Measurements from ENCODE around the gene THSD4. TPM values are rescaled to one million over a fixed set of nuclear protein-coding genes. Genes with fewer than 3 reads are reported as not detected.

Gene THSD4
- total RNA-seq, 1 experiment from 2014 or later = 29.3 TPM

DNA sequence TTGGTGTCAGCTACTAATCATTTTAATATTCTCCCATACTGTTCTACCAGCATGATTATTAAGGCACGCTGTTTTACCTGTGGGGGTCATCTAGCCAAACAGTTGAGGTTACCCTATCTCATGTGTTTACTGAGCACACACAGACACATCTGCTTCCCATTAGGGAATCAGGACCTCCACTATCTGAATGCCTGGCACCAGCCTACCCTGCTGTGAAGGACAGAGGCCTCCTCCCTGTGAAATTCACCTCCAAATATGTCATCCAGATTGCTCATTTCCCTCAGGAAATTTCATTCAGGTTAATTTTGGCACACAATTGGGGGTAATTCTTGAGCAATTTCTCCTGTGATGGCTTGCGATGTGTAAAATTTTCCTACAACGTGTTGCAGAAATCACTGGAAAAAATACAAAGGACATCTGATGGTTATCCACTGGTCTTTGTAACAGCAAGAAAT lies 539.5 kb downstream of the THSD4 start:
- BruUV-seq (replicated peaks) = no TSS peak
- Histone ChIP-seq H3K79me2 (ENCODE audit: low read depth) (no peaks in the 10 kb centered on the region), H3K27me3 (ENCODE audit: insufficient read depth, low read depth) (no peaks in the 10 kb centered on the region), H3K9me3 (ENCODE audit: insufficient read depth, low read depth) (no peaks in the 10 kb centered on the region), H3K4me2 (no peak overlapping the region), H3K27ac (no peak overlapping the region), H3K36me3 (ENCODE audit: low read depth) (no peaks in the 10 kb centered on the region), H4K20me1 (ENCODE audit: insufficient read depth) (no peaks in the 10 kb centered on the region), H3K4me1 (replicated peaks; ENCODE audit: insufficient read depth) (peaks cover 5% of the 10 kb centered on the region; the same call in 1 of the 2 replicates), H3K9me2 (ENCODE audit: insufficient read depth) (no peaks in the 10 kb centered on the region), H3F3A (ENCODE audit: insufficient read depth, low read depth) (no peaks in the 10 kb centered on the region; the same call in 1 of the 2 replicates), H2AFZ (no peak overlapping the region), H3K4me3 (no peak overlapping the region)
- TF ChIP-seq CTCF (conservative IDR thresholded peaks at IDR 0.05) = no peak
- TF ChIP-seq EZH2 (IDR thresholded peaks at IDR 0.05; ENCODE audit: low read depth) = no peak
- CTCF ChIA-PET = no interaction called here
- POLR2A ChIA-PET (ENCODE audit: unreplicated experiment) = no interaction called here
- intact Hi-C loops (cut with micrococcal nuclease; ENCODE audit: unreplicated experiment) = loop anchor here (5.0 kb wide), 2 partner anchors 78 to 122 kb away; no protein-coding TSS in a partner anchor
- no peak for DNase-seq

GRCh38 chr15:71656425-71656824 lies 541.2 kb downstream of the THSD4 start:
- H4K20me1 ChIP-seq (ENCODE audit: insufficient read depth) = no peaks in the 10 kb centered on the region
- no peak for DNase-seq
- no peaks in the 10 kb centered on the region for H3K9me2 ChIP-seq (ENCODE audit: insufficient read depth)
- no peak overlapping the region for H2AFZ ChIP-seq
- ChIA-PET CTCF (no interaction called here), POLR2A (ENCODE audit: unreplicated experiment) (no interaction called here)
- no peaks in the 10 kb centered on the region for H3K27me3 ChIP-seq (ENCODE audit: insufficient read depth, low read depth)
- H3K4me3 ChIP-seq = no peak overlapping the region
- intact Hi-C loops (cut with micrococcal nuclease; ENCODE audit: unreplicated experiment) = no loop called here
- no peaks in the 10 kb centered on the region for H3K9me3 ChIP-seq (ENCODE audit: insufficient read depth, low read depth)
- H3K36me3 ChIP-seq (ENCODE audit: low read depth) = no peaks in the 10 kb centered on the region
- no peaks in the 10 kb centered on the region for H3K4me1 ChIP-seq (replicated peaks; ENCODE audit: insufficient read depth)
- H3K27ac ChIP-seq = no peak overlapping the region
- H3K4me2 ChIP-seq = no peak overlapping the region
- H3K79me2 ChIP-seq (ENCODE audit: low read depth) = no peaks in the 10 kb centered on the region
- TF ChIP-seq EZH2 (IDR thresholded peaks at IDR 0.05; ENCODE audit: low read depth) (no peak), CTCF (conservative IDR thresholded peaks at IDR 0.05) (no peak)
- no TSS peak for BruUV-seq (replicated peaks)
- no peaks in the 10 kb centered on the region for H3F3A ChIP-seq (ENCODE audit: insufficient read depth, low read depth)

DNA sequence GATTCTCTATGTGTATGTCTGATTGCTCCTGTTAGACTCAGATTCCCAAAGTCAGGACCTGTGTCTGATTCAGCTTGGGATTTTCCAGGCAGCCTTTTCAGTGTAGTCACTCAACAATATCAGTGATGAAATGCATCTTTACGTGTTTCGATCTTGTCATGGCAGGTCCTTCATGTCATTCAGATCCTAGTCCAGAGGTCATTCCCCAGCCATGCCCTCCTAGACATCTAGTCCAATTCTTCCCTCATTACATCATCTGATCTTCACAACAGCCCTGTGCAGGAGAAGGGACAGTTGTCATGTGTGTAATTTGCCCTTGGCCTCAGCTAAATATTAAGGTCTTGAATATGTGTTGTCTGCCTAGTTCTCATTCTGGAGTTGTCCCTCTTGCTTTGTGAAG lies 541.9 kb downstream of the THSD4 start:
- BruUV-seq (replicated peaks) = no TSS peak
- H3F3A ChIP-seq (ENCODE audit: insufficient read depth, low read depth) = no peaks in the 10 kb centered on the region
- H2AFZ ChIP-seq = no peak overlapping the region
- ChIA-PET CTCF (no interaction called here), POLR2A (ENCODE audit: unreplicated experiment) (no interaction called here)
- no peak overlapping the region for H3K27ac ChIP-seq
- no peaks in the 10 kb centered on the region for H4K20me1 ChIP-seq (ENCODE audit: insufficient read depth)
- H3K9me2 ChIP-seq (ENCODE audit: insufficient read depth) = no peaks in the 10 kb centered on the region
- H3K9me3 ChIP-seq (ENCODE audit: insufficient read depth, low read depth) = no peaks in the 10 kb centered on the region
- no peak overlapping the region for H3K4me3 ChIP-seq
- no peak for TF ChIP-seq EZH2 (IDR thresholded peaks at IDR 0.05; ENCODE audit: low read depth)
- TF ChIP-seq CTCF (conservative IDR thresholded peaks at IDR 0.05) = no peak
- H3K4me2 ChIP-seq = no peak overlapping the region
- H3K27me3 ChIP-seq (ENCODE audit: insufficient read depth, low read depth) = no peaks in the 10 kb centered on the region
- no peaks in the 10 kb centered on the region for H3K79me2 ChIP-seq (ENCODE audit: low read depth)
- no peaks in the 10 kb centered on the region for H3K36me3 ChIP-seq (ENCODE audit: low read depth)
- no peak for DNase-seq
- intact Hi-C loops (cut with micrococcal nuclease; ENCODE audit: unreplicated experiment) = no loop called here
- H3K4me1 ChIP-seq (replicated peaks; ENCODE audit: insufficient read depth) = no peaks in the 10 kb centered on the region
